ENCODE data around the gene PAXX.

The PAXX gene

DNA sequence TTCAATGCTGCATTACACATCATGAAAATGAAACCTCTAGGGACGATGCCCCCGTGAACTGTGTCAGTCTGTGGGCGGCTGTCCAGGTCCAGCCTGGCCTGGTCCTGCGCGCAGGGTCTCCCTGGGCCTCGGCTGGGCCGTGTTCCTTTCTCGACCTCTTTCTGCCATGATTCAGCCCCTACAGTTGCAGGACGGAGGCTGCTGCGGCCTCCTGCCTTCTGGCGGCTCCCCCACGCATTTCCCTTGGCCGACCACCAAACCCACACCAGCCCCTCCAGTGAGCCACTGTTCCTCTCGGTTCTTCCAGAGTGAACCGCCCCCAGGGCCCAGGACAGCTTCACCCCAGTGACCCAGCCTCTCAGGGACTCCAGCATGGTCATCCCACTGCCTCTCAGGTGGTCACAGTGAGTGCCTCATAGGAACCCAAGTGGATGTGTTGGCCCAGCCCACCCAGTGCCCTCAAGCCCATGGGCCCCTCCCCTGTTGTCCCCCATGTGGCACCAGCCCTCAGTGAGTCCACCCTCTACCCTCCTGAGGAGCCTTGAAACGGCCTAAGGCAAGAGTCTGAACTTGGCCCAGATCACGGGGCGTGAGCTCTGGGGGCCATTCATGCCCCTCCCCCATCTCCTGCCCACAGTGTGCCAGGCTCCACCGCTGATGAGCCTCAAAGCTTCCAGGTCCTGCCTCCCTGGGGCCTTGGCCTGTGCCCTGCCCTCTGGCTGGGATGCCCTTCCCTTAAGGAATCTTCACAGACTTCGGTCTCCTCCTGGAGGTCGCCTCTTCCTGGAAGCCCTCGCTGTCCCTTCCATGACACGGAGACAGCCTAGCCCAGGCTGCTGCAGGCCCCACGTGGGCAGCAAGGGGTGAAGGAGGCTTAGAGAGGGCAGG lies 14.1 kb downstream of the PAXX start:
- DNase-seq, result no peak

DNA sequence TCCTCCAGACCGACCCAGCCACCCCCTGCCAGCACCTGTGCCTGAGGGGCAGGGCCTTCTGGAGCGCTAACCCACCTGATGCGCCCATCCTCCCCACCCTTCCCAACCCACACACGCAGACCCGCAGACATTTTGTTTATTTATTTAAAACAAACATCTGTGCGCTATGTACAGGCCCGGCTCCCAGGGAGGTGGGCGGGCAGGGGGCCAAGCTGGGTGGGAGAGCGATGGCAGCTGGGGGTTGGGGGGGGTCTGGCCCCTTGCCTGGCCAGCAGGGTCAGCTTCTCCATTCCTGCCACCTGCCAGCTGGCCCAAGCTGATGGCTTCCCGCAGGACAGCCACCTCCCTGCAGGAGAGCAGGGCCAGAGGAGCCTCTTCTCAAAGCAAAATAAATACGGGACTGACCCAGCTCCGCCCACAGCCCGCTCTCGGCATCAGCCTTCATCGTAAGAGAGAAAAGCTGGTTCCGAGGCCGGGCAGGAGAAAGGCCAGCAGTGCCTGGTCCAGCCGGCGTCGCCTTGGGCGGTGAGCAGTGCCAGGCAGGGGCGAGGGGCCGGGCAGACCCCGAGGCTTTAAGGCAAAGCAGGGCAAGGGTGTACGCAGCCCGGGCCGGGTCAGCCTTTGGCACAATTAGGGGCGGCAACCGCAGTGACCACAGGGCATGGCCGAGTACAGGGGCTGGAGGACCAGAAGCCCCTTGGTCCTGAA lies 15.0 kb downstream of the PAXX start:
- DNase-seq, result no peak

DNA sequence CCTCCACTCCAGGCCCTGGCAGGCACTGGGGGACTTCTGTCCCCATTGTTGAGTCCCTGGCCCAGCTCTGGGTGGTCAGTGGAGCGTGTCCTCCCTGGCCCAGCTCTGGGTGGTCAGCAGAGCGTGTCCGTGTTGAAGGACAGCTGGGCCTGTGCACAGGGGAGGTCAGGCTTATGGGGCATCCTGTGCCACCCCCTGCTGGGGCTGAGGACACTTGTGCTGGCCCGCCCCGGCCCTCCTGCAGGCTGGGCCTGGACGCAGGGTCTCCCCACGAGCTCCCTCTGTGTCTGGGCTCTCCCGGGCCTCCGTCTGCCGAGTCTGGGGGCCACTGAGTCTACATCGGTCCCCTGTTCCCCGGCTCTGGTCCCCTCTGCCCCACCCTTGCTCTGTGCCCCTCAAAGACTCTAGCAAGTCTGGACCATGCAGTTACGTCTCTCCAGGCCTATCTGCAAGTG lies 15.6 kb downstream of the PAXX start:
- DNase-seq, result no peak

DNA sequence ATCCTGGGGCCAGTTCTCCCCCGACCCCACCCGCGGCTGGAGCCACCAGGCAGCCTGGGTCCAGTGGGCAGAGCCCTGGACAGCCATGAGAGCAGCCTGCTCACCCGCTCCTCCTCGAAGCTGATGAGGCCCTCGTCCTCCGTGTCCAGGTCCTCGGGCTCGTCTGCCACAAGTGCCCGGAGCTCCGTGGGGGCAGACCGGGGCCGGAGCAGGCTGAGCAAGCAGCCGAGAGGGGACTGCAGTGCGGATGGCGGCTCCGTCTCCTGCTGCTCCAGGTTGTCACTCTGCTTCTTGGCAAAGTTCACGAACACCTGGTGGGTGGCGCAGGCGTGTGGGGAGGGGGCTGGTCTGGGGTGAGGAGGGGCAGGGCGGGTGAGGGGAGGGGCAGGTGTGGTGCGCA lies 16.1 kb downstream of the PAXX start:
- no peak for DNase-seq

GRCh38 chr9:137009217-137009616 lies 17.0 kb downstream of the PAXX start:
- no peak for DNase-seq

GRCh38 chr9:137009938-137010732 lies 17.9 kb downstream of the PAXX start:
- no peak for DNase-seq

- DNase-seq, result no peak
Observed at GRCh38 chr9:137011156-137011555, 18.9 kb downstream of the PAXX start.

DNA sequence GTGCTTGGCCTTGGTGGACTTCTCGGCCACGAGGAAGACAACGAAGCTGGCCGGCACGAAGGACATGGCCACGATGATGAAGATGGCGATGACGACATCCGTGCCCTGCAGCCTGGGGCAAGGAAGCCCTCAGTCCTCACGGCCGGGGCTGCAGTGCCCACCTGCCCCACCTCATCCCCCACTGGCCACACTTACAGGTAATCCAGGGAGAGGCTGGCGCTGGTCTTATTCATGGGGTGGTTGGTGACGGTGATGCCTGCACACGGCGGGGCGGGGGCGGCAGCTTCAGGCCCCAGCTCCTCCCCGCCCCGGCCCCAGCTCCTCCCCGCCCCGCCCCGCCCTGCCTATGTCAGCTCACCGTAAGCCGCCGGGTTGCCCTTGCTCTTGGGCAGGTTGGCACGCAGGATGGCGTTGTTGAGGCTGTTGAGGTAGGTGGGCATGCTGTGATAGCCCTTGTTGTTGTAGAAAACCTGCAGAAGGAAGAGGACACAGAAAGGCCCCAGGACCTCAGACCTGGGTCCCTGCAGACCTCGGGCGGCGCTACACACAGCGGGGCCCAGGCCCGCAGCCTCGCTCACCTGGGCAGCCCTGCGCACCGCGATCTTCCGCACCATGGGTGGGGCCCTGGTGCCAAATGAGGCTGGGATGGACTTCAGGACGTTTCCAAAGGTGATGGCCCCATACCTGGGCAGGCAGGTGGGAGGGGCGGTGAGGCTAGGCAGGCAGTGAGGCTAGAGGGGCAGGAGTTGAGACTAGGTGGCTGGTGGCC lies 19.9 kb downstream of the PAXX start:
- DNase-seq, result no peak

DNA sequence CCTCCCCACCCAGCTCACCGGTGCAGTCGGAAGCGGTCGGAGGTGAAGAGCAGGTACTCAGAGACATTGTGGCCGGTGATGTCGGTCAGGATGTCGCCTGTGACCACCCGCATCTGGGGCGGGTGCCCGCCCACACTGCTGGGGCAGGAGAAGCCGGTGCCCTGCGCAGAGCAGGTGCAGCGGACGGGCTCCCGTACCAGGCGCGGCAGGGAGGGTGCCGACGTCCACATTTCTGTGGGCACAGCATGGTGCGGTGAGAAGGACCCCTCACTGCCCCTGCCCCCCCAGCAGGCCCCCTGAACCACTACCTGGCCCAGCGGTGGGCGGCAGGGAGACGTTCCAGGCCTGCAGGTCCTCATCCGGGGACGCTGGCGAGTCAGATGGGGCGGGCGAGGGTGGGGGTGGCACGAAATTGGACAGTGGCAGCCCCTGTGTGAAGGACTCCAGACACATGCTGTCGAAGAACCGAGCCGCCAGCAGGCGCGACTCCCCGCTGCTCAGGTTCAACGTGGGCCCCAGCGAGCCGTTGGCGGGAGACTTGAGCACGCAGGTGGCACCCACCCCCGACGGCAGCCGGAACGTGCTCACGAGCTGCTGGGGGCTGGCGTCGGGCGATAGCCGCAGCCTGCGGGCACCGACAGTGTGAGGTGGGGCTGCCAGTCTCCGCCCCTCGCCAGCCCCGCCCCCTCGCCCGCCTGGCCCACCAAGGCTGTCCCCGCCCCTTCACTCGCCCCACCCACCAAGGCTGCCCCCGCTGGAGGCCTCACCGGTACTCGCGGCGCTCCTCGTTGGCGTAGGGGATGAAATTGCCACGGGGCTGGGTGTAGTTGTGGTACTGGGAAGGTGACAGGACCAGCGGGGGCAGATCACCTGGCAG lies 20.7 kb downstream of the PAXX start:
- no peak for DNase-seq

DNA sequence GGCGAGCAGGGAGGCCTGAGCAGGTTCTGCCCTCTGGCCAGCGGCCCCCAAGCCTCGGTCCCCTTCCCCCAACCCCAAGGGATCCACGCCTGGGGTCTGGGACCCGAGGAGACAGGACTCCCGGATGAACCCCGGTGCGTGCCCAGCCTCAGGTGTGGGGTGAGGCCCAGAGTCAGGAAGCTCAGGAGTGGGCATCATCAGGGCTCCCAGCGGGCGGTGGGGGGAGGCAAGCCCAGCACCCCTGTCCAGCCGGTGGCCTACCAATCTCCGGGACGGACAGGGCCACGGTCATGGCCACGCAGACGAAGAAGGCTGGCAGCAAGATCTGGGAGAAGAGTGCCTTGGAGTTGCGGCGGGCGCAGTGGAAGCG lies 21.3 kb downstream of the PAXX start:
- no peak for DNase-seq

GRCh38 chr9:137014166-137014565 lies 21.9 kb downstream of the PAXX start:
- DNase-seq, result no peak

GRCh38 chr9:137014776-137015539 lies 22.7 kb downstream of the PAXX start:
- no peak for DNase-seq

GRCh38 chr9:137015540-137015930 lies 23.3 kb downstream of the PAXX start:
- DNase-seq, result no peak

- no peak for DNase-seq
Observed at GRCh38 chr9:137015976-137016375, 23.8 kb downstream of the PAXX start.

- DNase-seq, result no peak
Observed at GRCh38 chr9:137016436-137016835, 24.2 kb downstream of the PAXX start.

DNA sequence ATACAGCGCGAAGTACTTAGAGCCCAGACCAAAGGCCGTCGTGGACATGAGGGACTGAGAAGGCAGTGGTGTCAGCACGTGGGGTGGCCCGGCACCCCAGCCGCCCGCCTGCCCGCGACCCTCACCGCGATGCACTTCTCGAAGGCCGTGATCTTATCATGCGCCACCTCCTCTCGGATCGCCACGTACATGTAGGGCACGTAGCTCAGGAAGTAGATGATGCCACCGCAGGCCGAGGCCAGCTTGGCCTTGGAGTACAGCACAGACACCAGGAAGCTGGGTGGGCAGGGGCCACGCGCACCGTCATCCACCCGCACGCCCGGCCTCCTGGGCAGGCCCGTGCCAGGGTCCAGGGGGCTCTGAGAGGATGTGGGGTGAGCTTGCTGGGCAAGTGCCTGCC lies 24.8 kb downstream of the PAXX start:
- no peak for DNase-seq

DNA sequence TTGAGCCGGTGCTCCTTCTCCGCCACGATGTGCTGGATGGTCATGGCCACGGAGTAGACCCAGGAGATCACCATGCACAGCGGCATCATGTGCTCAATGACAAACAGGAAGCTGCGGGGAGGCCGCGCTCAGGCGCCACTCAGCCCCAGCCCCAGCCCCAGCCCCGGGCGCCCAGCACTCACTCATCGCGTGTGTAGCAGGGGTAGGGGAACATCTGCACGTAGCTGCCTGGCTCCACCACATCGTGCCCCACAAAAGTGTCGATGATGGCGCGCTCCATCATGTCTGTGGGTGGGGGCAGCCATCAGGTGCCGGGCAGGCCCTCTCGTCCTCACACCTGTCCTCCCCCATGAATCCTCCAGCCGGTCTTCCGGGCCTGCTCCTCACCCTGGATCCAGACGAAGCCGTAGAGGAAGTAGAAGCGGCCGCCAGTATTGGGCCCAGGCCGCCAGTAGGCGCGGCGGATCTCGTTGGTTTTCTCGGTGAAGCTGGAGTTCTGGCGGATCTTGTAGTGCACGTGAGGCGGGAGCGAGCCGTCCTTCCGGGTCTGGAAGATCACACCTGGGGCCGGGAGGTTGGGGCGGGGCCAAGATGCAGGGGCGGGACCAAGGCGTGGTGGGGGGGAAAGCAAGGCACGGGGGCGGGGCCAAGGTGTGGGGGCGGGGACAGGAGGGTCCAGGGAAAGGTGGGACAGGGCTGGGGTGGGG lies 25.7 kb downstream of the PAXX start:
- DNase-seq, result no peak

DNA sequence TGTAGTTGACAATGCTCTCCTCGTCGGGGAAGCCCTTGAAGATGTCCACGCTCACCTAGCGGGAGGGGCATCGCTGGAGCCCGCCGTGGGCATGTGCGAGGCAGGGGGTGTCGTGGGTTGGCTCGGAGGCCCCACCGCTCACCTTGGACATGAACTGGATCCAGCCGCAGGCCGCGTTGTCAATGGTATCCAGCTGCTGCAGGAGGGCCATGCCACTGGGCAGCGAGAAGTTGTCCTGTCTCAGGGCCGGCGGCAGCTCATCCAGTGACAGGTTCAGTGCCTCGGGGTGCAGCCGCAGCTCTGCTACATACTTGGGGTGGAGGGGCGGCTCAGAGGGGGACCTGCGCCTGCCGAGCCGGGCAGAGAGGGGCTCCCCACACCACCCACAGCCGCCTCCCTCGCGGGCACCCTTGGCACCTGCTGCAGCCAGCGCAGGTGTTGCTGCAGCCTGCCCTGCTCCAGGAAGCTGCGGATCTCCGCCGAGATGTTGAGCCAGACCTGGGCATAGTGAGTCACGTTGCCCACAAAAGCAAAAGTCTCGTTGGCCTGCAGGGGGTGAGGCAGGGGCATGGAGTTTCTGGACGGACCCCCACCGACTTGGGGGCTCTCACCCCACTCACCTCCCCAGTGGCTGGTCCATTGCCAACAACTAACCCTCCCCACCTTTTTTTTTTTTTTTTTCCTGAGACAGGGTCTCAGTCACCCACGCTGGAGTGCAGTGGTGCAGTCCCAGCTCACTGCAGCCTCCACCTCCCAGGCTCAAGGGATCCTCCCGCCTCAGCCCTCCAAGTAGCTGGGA lies 26.7 kb downstream of the PAXX start:
- no peak for DNase-seq
